ENCODE results near the gene MTX1. TPM values are rescaled to one million over a fixed set of nuclear protein-coding genes. Genes with fewer than 3 reads are reported as not detected.
"Not testable (repeated sequence)": the region's sequence is repeated elsewhere in the genome, so short reads cannot be mapped to it uniquely, and the experiment has no call there.

MTX1 gene
- polyA plus RNA-seq, 1 experiment = 44.6 TPM

DNA sequence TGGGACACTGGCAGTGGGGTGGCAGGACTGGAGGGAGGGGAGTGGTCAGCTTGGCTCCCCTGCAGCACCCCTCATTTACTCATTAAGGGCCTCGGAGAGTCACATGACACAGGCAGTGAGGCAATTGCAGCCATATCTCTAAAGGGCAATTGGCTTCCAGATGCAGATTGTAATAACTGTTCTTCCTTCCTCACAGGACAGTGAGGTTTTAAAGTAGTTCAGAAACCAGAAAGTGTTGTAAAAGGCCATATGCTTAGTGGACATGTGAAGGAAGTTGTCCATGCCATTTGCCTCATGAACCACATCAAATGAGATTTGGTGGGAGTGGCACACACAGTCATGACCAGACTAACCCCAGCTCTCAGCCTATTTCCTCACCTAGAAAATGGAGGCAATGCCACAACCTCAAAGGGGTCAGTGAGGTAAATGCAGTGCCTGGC is 11.1 kb downstream of the MTX1 start:
- POLR2A ChIA-PET = no interaction called here
- H3K9me3 ChIP-seq (ENCODE audit: control insufficient read depth, insufficient read depth, low read length) = no peaks in the 10 kb centered on the region
- CTCF ChIA-PET = interaction anchor here (0.9 kb wide), 1 partner anchor 13 kb away, joined by 5 read pairs; no protein-coding TSS in a partner anchor
- no peak overlapping the region for H3K27ac ChIP-seq (ENCODE audit: low read depth, low read length)
- no peaks in the 10 kb centered on the region for H3K27me3 ChIP-seq (ENCODE audit: control insufficient read depth, insufficient read depth, low read length)
- H3K4me3 ChIP-seq (ENCODE audit: low read depth, low read length) = no peak overlapping the region
- no peak for DNase-seq (ENCODE audit: low read depth, low spot score)
- TF ChIP-seq, protein P1, sequence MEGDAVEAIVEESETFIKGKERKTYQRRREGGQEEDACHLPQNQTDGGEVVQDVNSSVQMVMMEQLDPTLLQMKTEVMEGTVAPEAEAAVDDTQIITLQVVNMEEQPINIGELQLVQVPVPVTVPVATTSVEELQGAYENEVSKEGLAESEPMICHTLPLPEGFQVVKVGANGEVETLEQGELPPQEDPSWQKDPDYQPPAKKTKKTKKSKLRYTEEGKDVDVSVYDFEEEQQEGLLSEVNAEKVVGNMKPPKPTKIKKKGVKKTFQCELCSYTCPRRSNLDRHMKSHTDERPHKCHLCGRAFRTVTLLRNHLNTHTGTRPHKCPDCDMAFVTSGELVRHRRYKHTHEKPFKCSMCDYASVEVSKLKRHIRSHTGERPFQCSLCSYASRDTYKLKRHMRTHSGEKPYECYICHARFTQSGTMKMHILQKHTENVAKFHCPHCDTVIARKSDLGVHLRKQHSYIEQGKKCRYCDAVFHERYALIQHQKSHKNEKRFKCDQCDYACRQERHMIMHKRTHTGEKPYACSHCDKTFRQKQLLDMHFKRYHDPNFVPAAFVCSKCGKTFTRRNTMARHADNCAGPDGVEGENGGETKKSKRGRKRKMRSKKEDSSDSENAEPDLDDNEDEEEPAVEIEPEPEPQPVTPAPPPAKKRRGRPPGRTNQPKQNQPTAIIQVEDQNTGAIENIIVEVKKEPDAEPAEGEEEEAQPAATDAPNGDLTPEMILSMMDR (IDR thresholded peaks at IDR 0.05; ENCODE audit: low read depth, low read length) = no peak

DNA sequence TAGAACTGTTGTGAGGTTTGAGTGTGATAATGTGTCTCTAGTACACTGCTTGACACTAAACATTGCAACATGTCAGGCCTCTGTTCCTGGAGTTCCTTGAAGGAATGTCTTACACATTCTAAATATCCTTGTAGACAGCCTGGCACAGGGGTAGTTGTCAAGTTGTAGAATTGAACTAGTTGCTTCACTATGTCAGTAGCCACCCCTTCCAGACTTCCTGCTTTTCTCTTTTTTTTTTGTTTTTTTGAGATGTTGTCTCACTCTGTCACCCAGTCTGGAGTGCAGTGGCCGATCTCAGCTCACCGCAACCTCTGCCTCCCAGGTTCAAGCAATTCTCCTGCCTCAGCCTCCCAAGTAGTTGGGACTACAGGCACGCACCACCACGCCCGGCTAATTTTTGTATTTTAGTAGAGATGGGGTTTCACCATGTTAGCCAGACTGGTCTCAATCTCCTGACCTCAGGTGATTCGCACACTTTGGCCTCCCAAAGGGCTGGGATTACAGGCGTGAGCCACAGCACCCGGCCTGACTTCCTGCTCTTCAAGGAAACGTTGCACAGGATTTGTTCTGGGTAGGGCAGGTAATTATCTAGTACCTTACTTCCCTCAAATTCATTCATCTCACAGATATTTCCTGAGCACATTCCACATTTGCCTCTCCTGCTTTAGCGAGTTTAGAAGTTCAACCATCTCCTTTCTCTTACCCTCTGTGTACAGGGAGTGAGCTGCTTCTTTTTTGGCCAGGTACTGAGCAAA is 11.9 kb downstream of the MTX1 start:
- H3K9me3 ChIP-seq (ENCODE audit: control insufficient read depth, insufficient read depth, low read length); POLR2A ChIA-PET; H3K4me3 ChIP-seq (ENCODE audit: low read depth, low read length); H3K27me3 ChIP-seq (ENCODE audit: control insufficient read depth, insufficient read depth, low read length); H3K27ac ChIP-seq (ENCODE audit: low read depth, low read length); DNase-seq (ENCODE audit: low read depth, low spot score): not testable (repeated sequence)
- CTCF ChIA-PET = interaction anchor here (1.1 kb wide), 1 partner anchor 30 kb away, joined by 4 read pairs; no protein-coding TSS in a partner anchor

DNA sequence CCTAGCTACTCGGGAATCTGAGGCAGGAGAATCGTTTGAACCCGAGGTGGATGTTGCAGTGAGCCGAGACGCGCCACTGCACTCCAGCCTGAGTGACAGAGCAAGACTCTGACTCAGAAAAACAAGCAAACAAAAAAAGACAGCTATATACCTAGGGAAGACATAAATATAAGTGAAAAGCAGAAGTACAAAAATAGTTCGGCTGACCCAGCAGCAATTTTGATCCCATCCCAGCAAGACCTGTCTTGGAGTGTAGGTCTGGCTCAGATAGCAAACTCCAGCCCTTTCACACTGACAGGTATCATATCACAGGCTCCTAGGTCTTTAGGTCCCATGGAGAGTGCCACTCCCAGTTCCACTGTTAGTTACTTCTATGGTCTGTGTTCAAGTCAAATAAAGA is 14.6 kb downstream of the MTX1 start:
- TF ChIP-seq, protein P1 (IDR thresholded peaks at IDR 0.05; ENCODE audit: low read depth, low read length) = no peak
- Histone ChIP-seq H3K27ac (ENCODE audit: low read depth, low read length) (no peak overlapping the region), H3K27me3 (ENCODE audit: control insufficient read depth, insufficient read depth, low read length) (no peaks in the 10 kb centered on the region), H3K4me3 (ENCODE audit: low read depth, low read length) (no peak overlapping the region), H3K9me3 (ENCODE audit: control insufficient read depth, insufficient read depth, low read length) (no peaks in the 10 kb centered on the region)
- DNase-seq (ENCODE audit: low read depth, low spot score) = no peak
- ChIA-PET POLR2A (no interaction called here), CTCF (interaction anchor here (1.2 to 3.5 kb wide), 3 partner anchors 16 to 29 kb away, joined by 4 to 20 read pairs (median 17); partner anchors contain the start of gene THBS3)

DNA sequence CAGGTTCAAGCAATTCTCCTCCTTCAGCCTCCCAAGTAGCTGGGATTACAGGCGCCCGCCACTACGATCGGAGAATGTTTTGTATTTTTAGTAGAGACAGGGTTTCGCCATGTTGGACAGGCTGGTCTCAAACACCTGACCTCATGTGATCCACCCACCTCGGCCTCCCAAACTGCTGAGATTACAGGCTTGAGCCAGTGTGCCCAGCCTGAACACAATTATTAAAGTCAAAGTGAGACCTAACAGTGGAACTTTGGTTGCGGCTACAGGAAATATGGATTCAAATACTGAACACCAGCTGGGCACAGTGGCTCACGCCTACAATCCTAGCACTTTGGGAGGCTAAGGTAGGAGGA is 16.9 kb downstream of the MTX1 start:
- H3K27ac ChIP-seq (ENCODE audit: low read depth, low read length) = peak overlapping the region; percentile 96
- not testable (repeated sequence) for H3K9me3 ChIP-seq (ENCODE audit: control insufficient read depth, insufficient read depth, low read length); H3K27me3 ChIP-seq (ENCODE audit: control insufficient read depth, insufficient read depth, low read length); DNase-seq (ENCODE audit: low read depth, low spot score)
- H3K4me3 ChIP-seq (ENCODE audit: low read depth, low read length) = 0 out of 2 replicates have a peak overlapping the region, but pooled peaks have one; percentile 7
- POLR2A ChIA-PET = interaction anchor here (1.2 to 1.5 kb wide), 6 partner anchors 17 to 31 kb away, joined by 3 to 19 read pairs (median 6); partner anchors contain the start of genes ENTREP3, MTX1 and THBS3
- CTCF ChIA-PET = interaction anchor here (2.9 to 3.5 kb wide), 4 partner anchors 18 to 52 kb away, joined by 12 to 20 read pairs (median 15); partner anchors contain the start of genes KRTCAP2 and THBS3

DNA sequence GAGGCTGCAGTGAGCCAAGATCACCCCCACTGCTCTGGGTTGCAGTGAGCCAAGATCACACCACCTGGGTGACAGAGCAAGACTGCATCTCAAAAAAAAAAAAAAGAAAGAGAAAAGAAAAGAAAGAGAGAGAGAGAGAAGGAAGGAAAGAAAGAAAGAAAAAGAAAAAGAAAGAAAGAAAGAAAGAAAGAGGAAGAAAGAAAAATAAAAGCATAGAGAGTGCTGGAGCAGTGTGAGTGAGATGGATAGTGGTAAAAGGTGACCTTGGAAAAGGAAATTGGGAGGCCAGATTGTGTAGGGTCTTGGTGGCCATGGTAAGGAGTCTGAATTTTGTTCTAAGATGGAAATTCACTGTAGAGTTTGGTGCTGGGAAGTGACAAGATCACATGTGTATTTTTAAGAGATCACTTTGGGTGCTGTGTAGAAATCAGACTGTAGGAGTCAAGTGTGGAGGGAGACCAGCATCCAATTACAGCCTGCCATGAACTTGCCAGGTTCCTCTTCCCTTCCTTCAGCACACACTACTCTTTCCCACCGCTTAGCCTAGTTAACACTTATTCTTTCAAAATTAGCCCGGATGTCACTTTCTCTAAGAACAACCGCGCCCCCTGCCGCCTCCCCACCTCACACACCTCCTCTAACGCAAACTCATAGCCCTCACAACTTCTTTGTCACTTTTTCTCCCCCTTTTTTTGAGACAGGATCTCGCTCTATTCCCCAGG is 17.9 kb downstream of the MTX1 start:
- Histone ChIP-seq H3K27me3 (ENCODE audit: control insufficient read depth, insufficient read depth, low read length) (no peaks in the 10 kb centered on the region), H3K27ac (ENCODE audit: low read depth, low read length) (peak overlapping the region; percentile 96), H3K9me3 (ENCODE audit: control insufficient read depth, insufficient read depth, low read length) (no peaks in the 10 kb centered on the region), H3K4me3 (ENCODE audit: low read depth, low read length) (peak overlapping the region; percentile 71)
- TF ChIP-seq, protein P1 (IDR thresholded peaks at IDR 0.05; ENCODE audit: low read depth, low read length) = peak; percentile 64
- peak; percentile 26 for DNase-seq (ENCODE audit: low read depth, low spot score)
- ChIA-PET CTCF (interaction anchor here (0.5 to 3.4 kb wide), 9 partner anchors 15 to 422 kb away, joined by 3 to 13 read pairs (median 6); partner anchors contain the start of genes KRTCAP2, MTX1 and THBS3), POLR2A (interaction anchor here (1.0 to 1.8 kb wide), 2 partner anchors 17 to 19 kb away, joined by 4 to 9 read pairs; partner anchors contain the start of gene THBS3)

All from AG04450 (cell line).